Fibroblast of peridontal ligament (primary cell): ENCODE measurements around the gene HSPA1A.

ENCODE experiments used
- DNase-seq: peaks from one replicate; pipeline ENCODE4 v3.0.0-alpha.2; 2010; ENCODE audit errors: extremely low read depth

HSPA1A gene

DNA sequence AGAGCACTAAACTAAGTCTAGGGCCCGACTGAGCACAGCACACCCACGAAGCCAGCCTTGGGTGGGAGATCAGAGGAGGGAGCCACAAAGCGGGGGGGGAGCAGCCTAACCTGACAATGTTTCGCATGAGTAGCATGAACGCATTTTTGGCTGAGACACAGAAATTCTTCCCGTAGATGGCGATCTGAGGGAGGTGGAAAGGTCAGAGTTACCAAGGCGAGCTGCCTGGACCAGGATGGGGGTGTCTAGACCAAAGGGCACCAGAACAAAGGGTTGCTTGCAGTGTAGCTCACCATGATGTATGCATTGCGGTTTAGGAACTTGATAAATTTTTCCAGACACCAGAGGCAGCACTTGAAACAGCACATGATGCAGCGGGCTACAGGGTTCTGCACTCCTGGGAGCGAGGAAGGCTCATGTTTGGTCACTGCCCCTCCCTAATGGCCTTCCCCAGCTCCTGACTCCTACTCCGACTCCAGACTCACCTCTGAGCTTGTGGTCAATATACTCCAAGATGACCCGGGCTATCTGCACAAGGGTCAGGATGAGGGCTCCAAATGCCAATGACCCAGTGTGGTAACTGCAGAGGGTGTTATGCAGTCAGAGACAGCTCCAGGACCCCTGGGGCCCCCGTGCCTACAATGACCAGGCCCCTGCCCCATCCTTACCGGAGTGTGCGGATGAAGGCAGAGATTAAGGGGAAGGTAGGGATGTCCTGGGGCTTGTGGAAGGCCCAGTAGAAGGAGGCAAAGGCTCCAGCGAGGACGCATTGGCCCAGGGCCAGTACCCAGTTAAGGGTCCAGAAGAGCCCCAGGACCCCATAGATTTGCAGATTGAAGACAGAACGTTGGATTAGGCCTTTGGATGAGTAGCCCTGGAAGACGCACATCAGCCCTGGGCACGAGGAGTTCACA lies 50.1 kb downstream of the HSPA1A start:
- no peak for DNase-seq
